K562 (cell line): Measurements from ENCODE around the gene PFN3. TPM values are rescaled to one million over a fixed set of nuclear protein-coding genes. Genes with fewer than 3 reads are reported as not detected.
A peak's percentile ranks its signal among the peaks of the same experiment; 100 is the strongest.

Source experiments
- ATF7 ChIP-seq: fragments of 450-650 bp; IDR thresholded peaks from 2 replicates; pipeline ENCODE4 v1.7.1; 2014; ENCODE audit warnings: mild to moderate bottlenecking, moderate library complexity
- FOSL1 ChIP-seq: fragments of 200-800 bp; sonication (Bioruptor generic); conservative IDR thresholded peaks from 2 replicates; pipeline ENCODE4 v1.6.1; 2016; ENCODE audit warnings: missing genetic modification characterization, missing compliant biosample characterization
- FOXK2 ChIP-seq, 2 experiments: fragments of 450-650 bp; IDR thresholded peaks in 1 of 2; conservative IDR thresholded peaks in 1 of 2; 2 replicates each; pipeline ENCODE4 v1.6.1; 2016; ENCODE audit warnings: low read depth in 2 of 2, mild to moderate bottlenecking in 1 of 2
- NCOR1 ChIP-seq: fragments of 450-650 bp; IDR thresholded peaks from 2 replicates; pipeline ENCODE4 v1.6.1; 2016; ENCODE audit warnings: mild to moderate bottlenecking, moderate library complexity
- ZNF124 ChIP-seq: sonication (generic); formaldehyde crosslinking; IDR thresholded peaks from 2 replicates; pipeline ENCODE4 v1.8.1; 2022; ENCODE audit warnings: missing genetic modification reagents
- ZNF584 ChIP-seq: fragments of 200-800 bp; sonication (Bioruptor generic); IDR thresholded peaks from 2 replicates; pipeline ENCODE4 v1.6.1; 2016; ENCODE audit warnings: low read depth, mild to moderate bottlenecking, missing genetic modification characterization, missing compliant biosample characterization
- polyA plus RNA-seq, 8 experiments: library from polyadenylated mRNA; depleted of rRNA in 4 of 8; stranded (reverse) in 5 of 8; unstranded in 3 of 8; fragments of >200 nt; fragmentation: Nextera tagmentation in 2 of 8; fragmentation: Illumina TruSeq in 1 of 8; extraction: Ambion mirVana in 2 of 8; extraction: Trizol in 1 of 8; gene quantifications; 2 replicates each; pipeline versions ENCODE4 v1.2.1 to v1.2.3, GENCODE V29; 2011 to 2014; ENCODE audit warnings: inconsistent platforms in 1 of 8, missing spikeins in 1 of 8
- total RNA-seq, 7 experiments: library from RNA; depleted of rRNA in 6 of 7; stranded (reverse); fragments of >200 nt in 6 of 7; fragmentation: Illumina TruSeq in 2 of 7; extraction: Trizol in 2 of 7; gene quantifications; 2 replicates each; pipeline versions ENCODE4 v1.2.1 to v1.2.3, GENCODE V29; 2011 to 2021; ENCODE audit warnings: low replicate concordance in 1 of 7
- TF ChIP-seq, protein P1 (sequence below): fragments of 450-650 bp; IDR thresholded peaks from 2 replicates; pipeline ENCODE4 v1.6.1; 2016; ENCODE audit warnings: mild to moderate bottlenecking, moderate library complexity
- TF ChIP-seq, protein P2 (sequence below): fragments of 450-650 bp; IDR thresholded peaks from 2 replicates; pipeline ENCODE4 v1.6.1; 2017; ENCODE audit warnings: mild to moderate bottlenecking, moderate library complexity
- TF ChIP-seq, protein P3 (sequence below): fragments of 450-650 bp; IDR thresholded peaks from 2 replicates; pipeline ENCODE4 v1.6.1; 2017; ENCODE audit warnings: antibody characterized with exemption, mild to moderate bottlenecking

PFN3 gene
- total and polyA plus RNA-seq, 9 of the 15 experiments (the other 6 are each of a cell fraction or from before 2014, with no cell fraction given): not detected

DNA sequence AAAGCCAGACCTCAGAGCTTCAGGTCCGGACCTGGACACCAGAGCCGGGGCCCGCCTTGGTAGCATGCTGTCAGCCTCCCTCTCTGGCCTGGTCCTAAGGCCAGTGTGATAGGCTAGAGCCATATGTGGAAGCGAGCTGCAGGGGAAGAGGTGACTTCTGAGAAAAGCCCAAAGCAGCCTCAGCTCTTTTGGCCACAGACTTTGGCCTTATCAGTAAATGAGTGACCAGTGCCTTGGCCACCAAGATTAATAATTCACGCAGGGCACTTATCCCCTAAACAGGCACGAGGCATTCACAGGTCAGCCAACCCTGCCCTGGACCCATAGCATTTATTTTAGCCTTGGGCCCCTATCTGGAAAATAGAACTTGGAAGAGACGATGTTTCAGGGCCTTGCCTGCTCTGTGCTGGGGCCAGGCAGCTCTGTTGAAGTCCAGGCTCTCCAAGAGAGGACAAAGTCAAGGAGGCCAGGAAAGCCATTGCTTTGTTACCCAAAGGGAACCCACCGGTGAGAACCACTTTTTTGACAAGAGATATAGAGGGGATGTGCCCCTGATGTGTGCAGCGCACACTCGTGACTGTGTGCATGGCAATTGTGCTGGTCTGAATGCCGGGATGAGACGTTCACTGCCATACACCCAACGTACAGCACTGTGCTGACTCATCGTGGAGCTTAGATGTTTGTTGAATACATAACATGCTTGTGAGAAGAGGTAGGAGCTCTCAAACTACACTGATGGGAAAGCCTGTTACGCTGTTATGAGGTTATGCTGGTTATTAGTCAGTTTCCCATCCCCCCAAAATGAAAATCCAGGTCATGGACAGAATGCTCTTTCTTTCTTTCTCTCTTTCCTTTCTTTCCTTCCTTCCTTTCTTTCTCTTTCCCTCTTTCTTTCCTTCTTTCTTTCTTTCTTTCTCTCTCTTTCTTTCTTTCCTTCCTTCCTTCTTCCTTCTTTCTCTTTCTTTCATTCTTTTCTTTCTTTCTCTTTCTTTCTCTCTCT, 21.3 kb downstream of the PFN3 start (continued):
- TF ChIP-seq, protein P1, sequence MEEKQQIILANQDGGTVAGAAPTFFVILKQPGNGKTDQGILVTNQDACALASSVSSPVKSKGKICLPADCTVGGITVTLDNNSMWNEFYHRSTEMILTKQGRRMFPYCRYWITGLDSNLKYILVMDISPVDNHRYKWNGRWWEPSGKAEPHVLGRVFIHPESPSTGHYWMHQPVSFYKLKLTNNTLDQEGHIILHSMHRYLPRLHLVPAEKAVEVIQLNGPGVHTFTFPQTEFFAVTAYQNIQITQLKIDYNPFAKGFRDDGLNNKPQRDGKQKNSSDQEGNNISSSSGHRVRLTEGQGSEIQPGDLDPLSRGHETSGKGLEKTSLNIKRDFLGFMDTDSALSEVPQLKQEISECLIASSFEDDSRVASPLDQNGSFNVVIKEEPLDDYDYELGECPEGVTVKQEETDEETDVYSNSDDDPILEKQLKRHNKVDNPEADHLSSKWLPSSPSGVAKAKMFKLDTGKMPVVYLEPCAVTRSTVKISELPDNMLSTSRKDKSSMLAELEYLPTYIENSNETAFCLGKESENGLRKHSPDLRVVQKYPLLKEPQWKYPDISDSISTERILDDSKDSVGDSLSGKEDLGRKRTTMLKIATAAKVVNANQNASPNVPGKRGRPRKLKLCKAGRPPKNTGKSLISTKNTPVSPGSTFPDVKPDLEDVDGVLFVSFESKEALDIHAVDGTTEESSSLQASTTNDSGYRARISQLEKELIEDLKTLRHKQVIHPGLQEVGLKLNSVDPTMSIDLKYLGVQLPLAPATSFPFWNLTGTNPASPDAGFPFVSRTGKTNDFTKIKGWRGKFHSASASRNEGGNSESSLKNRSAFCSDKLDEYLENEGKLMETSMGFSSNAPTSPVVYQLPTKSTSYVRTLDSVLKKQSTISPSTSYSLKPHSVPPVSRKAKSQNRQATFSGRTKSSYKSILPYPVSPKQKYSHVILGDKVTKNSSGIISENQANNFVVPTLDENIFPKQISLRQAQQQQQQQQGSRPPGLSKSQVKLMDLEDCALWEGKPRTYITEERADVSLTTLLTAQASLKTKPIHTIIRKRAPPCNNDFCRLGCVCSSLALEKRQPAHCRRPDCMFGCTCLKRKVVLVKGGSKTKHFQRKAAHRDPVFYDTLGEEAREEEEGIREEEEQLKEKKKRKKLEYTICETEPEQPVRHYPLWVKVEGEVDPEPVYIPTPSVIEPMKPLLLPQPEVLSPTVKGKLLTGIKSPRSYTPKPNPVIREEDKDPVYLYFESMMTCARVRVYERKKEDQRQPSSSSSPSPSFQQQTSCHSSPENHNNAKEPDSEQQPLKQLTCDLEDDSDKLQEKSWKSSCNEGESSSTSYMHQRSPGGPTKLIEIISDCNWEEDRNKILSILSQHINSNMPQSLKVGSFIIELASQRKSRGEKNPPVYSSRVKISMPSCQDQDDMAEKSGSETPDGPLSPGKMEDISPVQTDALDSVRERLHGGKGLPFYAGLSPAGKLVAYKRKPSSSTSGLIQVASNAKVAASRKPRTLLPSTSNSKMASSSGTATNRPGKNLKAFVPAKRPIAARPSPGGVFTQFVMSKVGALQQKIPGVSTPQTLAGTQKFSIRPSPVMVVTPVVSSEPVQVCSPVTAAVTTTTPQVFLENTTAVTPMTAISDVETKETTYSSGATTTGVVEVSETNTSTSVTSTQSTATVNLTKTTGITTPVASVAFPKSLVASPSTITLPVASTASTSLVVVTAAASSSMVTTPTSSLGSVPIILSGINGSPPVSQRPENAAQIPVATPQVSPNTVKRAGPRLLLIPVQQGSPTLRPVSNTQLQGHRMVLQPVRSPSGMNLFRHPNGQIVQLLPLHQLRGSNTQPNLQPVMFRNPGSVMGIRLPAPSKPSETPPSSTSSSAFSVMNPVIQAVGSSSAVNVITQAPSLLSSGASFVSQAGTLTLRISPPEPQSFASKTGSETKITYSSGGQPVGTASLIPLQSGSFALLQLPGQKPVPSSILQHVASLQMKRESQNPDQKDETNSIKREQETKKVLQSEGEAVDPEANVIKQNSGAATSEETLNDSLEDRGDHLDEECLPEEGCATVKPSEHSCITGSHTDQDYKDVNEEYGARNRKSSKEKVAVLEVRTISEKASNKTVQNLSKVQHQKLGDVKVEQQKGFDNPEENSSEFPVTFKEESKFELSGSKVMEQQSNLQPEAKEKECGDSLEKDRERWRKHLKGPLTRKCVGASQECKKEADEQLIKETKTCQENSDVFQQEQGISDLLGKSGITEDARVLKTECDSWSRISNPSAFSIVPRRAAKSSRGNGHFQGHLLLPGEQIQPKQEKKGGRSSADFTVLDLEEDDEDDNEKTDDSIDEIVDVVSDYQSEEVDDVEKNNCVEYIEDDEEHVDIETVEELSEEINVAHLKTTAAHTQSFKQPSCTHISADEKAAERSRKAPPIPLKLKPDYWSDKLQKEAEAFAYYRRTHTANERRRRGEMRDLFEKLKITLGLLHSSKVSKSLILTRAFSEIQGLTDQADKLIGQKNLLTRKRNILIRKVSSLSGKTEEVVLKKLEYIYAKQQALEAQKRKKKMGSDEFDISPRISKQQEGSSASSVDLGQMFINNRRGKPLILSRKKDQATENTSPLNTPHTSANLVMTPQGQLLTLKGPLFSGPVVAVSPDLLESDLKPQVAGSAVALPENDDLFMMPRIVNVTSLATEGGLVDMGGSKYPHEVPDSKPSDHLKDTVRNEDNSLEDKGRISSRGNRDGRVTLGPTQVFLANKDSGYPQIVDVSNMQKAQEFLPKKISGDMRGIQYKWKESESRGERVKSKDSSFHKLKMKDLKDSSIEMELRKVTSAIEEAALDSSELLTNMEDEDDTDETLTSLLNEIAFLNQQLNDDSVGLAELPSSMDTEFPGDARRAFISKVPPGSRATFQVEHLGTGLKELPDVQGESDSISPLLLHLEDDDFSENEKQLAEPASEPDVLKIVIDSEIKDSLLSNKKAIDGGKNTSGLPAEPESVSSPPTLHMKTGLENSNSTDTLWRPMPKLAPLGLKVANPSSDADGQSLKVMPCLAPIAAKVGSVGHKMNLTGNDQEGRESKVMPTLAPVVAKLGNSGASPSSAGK: peak; percentile 92
- peak; percentile 39; the same call in 1 of the 2 replicates for TF ChIP-seq NCOR1
- TF ChIP-seq FOSL1 (tag): peak; percentile 83
- TF ChIP-seq ZNF124 (CRISPR knock-in tag): no peak
- TF ChIP-seq FOXK2 (conservative IDR thresholded peaks at IDR 0.05 in 1 of 2, IDR thresholded peaks at IDR 0.05 in 1 of 2; ENCODE audit: low read depth in 2 of 2): peak; percentile 61 to 64
- peak; percentile 85 for TF ChIP-seq ZNF584 (CRISPR knock-in tag)
- TF ChIP-seq, protein P2, sequence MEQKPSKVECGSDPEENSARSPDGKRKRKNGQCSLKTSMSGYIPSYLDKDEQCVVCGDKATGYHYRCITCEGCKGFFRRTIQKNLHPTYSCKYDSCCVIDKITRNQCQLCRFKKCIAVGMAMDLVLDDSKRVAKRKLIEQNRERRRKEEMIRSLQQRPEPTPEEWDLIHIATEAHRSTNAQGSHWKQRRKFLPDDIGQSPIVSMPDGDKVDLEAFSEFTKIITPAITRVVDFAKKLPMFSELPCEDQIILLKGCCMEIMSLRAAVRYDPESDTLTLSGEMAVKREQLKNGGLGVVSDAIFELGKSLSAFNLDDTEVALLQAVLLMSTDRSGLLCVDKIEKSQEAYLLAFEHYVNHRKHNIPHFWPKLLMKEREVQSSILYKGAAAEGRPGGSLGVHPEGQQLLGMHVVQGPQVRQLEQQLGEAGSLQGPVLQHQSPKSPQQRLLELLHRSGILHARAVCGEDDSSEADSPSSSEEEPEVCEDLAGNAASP: no peak
- TF ChIP-seq, protein P3, sequence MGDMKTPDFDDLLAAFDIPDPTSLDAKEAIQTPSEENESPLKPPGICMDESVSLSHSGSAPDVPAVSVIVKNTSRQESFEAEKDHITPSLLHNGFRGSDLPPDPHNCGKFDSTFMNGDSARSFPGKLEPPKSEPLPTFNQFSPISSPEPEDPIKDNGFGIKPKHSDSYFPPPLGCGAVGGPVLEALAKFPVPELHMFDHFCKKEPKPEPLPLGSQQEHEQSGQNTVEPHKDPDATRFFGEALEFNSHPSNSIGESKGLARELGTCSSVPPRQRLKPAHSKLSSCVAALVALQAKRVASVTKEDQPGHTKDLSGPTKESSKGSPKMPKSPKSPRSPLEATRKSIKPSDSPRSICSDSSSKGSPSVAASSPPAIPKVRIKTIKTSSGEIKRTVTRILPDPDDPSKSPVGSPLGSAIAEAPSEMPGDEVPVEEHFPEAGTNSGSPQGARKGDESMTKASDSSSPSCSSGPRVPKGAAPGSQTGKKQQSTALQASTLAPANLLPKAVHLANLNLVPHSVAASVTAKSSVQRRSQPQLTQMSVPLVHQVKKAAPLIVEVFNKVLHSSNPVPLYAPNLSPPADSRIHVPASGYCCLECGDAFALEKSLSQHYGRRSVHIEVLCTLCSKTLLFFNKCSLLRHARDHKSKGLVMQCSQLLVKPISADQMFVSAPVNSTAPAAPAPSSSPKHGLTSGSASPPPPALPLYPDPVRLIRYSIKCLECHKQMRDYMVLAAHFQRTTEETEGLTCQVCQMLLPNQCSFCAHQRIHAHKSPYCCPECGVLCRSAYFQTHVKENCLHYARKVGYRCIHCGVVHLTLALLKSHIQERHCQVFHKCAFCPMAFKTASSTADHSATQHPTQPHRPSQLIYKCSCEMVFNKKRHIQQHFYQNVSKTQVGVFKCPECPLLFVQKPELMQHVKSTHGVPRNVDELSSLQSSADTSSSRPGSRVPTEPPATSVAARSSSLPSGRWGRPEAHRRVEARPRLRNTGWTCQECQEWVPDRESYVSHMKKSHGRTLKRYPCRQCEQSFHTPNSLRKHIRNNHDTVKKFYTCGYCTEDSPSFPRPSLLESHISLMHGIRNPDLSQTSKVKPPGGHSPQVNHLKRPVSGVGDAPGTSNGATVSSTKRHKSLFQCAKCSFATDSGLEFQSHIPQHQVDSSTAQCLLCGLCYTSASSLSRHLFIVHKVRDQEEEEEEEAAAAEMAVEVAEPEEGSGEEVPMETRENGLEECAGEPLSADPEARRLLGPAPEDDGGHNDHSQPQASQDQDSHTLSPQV: peak; percentile 99
- peak; percentile 51; the same call in 1 of the 2 replicates for TF ChIP-seq ATF7
